Endometrial microvascular endothelial cells (primary cell): Measurements from ENCODE around the gene ALDH1L1. TPM values are rescaled to one million over a fixed set of nuclear protein-coding genes. Genes with fewer than 3 reads are reported as not detected.
"Not testable (repeated sequence)": the region's sequence is repeated elsewhere in the genome, so short reads cannot be mapped to it uniquely, and the experiment has no call there.

ENCODE experiments used
- in situ Hi-C: cut with HindIII; loops from 2 replicates; pipeline ENCODE4 v1.10.0; 2017; ENCODE audit warnings: low sequenced_read_pairs, low pct_unique_long_range_greater_than_20kb; ENCODE audit errors: inconsistent ontology term
- total RNA-seq: library from RNA; depleted of rRNA; stranded (reverse); fragments of >200 nt; gene quantifications from one replicate; pipeline ENCODE4 v1.2.3, GENCODE V29; 2015; ENCODE audit errors: inconsistent ontology term

ALDH1L1 gene
- total RNA-seq, 1 donor from 2014 or later, result not detected

DNA sequence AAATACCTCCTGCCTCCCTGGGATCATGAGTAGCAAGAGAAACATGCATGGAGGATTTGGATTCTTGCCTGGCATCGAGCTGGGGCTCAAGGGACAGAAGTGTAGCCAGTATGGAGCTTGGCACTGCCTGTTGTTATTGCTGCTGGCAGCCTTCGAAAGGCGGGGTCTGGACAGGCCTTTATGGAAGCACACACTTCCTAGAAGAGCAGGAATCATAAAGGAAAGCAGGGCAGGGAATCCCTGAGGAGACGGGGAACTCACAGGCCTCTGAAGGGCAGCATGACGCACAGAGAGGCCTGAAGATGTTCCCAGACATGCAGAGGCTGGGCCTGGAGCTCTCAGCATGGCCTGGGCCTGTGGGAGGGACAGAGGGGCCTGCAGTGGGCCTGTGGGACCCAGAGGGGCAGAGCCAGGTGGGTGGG lies 77.8 kb downstream of the ALDH1L1 start:
- in situ Hi-C loops, result no loop called here

DNA sequence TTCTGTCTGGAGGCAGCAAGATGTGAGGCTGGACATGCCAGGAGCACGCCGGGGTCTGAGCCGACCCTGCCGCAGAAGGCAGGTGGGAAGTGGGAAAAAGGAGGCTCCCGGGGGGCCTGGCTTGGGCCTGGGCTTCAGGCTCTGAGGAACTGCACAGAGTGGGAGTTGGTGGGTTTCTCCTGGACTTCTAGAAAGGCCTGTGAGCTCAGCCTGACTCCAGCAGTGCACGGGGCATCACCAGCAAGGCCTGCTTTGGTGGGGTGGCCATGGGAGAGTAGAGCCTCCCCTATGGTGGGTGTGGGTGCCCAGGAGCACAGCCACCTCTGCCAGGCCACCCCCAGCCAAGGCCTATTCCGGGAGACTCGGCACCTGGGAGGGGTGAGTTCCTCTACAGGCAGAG lies 78.4 kb downstream of the ALDH1L1 start:
- in situ Hi-C loops, result no loop called here

DNA sequence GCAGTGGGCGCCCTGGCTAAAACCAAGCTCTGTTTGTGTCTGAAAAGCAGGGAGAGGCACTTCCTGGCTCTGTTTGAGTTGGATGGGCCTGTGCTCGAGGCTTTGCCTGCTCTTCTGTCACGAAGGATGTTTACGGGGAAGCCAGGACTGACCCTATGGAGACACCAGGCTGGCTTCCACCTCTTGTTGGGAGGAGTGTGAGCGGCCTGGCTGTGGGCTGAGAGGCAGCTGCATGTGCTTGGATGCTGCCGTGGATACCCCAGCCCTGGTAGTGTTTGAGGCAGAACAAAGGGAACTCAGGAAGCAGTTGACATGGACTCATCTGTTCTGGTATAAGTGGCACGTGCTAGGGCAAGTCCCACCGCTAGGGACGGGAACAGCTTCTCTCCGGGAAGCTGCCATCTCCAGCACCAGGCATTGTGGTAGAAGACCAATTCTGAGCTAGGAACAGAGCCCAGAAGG lies 78.8 kb downstream of the ALDH1L1 start:
- in situ Hi-C loops, result no loop called here

DNA sequence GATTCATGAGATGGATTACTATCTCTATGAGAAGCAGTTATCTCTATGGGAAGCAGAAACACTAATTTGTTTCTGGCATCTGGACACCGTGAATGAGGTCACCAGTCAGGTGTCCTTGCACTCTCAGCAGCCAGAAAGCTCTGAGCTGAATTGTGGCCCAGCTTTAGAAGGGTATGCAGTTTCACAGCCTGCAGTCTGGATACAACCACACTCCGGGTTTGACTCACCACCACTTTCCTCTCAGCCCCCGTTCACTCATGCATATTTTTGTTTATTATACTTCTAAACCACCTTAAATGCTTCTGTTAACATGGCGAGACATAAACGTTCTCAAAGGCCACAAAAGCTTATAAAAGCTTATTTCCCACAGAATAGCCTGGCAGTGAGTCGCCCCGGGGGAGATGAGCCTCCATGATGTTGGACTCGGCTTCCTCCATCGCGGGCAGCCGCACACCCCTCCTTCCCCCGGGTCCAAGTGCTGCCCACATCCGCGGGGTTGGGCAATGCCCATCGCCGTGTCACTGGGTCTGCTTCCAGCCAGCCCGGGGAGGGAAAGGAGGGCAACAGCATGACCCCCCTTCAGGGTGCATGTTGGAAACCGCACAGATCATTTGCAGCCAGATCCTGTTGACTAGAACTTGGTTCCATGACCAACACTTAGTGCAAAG lies 79.6 kb downstream of the ALDH1L1 start:
- in situ Hi-C loops, result no loop called here

DNA sequence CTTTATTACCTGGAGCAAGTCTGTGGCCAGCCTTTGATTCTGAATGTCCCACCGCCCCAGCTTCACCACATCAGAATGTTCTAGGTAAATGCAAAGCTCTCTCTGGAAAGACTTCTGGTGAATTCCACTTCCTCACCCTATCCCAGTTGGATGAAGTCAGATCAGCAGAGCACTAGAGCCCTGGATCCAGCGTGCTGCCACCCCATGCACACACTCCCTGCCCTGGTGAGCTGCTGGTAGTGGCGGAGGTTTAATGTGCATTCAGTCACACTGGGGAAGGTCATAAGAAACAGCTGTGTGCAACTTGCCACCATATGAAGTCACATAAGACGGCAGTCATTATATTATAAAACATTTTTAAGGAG lies 80.1 kb downstream of the ALDH1L1 start:
- in situ Hi-C loops, result no loop called here

DNA sequence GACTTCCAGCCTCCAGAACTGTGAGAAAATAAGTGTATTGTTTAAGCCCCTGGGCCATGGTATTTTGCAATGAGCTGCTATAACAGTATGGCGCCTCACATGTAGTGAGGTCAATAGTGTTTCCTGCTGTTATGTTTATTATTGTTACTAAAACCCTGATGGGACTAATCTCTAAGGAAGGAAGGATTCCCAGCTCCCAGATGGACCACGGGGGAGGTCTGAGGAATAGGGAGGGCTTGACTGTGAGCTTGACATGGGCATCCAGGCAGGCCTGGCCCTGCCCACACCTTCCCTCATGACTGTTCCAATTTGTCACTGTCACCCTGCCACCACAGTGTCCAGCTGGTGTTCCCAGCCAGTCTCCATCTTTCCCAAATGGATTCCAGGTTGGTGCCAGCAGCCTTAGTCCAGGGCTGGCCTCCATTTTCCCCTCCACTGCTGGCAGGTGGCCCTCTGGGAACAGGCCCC lies 82.0 kb downstream of the ALDH1L1 start:
- in situ Hi-C loops, result no loop called here

DNA sequence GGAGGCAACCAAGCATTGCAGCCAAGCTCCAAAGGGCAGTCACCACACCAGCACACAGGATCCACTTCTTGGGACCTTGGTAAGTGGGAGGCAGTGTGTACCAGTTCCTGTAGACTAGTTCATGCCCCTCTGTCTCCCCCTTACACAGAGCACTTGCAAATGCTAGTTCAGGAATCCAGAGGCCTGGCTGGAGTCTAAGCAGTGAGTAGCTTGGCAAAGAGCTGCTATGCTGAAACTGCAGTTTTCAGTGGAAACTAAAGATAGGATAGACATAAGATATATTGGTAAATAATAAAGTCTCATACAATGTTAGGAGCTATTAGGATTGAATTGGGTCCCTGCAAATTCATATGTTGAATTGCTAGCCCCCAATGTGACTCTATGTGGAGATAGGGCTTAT lies 82.6 kb downstream of the ALDH1L1 start:
- in situ Hi-C loops, result no loop called here

DNA sequence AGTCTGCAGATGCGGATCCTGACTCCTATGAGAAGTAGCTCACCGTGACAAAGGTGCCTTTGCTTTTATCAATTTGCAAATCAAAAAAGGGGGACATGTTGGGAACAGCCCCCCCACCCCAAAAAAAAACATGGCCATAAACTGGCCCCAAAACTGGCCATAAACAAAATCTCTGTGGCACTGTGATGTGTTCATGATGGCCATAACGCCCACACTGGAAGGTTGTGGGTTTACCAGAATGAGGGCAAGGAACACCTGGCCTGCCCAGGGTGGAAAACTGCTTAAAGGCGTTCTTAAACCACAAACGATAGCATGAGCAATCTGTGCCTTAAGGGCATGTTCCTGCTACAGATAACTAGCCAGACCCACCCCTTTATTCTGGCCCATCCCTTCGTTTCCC lies 84.1 kb downstream of the ALDH1L1 start:
- in situ Hi-C loops, result not testable (repeated sequence)

DNA sequence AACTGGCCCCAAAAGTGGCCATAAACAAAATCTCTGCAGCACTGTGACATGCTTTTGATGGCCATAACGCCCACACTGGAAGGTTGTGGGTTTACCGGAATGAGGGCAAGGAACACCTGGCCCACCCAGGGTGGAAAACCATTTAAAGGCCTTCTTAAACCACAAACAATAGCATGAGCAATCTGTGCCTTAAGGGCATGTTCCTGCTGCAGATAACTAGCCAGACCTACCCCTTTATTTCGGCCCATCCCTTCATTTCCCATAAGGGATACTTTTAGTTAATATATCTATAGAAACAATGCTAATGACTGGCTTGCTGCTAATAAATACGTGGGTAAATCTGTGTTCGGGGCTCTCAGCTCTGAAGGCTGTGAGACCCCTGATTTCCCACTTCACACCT lies 88.3 kb downstream of the ALDH1L1 start:
- in situ Hi-C loops, result not testable (repeated sequence)

DNA sequence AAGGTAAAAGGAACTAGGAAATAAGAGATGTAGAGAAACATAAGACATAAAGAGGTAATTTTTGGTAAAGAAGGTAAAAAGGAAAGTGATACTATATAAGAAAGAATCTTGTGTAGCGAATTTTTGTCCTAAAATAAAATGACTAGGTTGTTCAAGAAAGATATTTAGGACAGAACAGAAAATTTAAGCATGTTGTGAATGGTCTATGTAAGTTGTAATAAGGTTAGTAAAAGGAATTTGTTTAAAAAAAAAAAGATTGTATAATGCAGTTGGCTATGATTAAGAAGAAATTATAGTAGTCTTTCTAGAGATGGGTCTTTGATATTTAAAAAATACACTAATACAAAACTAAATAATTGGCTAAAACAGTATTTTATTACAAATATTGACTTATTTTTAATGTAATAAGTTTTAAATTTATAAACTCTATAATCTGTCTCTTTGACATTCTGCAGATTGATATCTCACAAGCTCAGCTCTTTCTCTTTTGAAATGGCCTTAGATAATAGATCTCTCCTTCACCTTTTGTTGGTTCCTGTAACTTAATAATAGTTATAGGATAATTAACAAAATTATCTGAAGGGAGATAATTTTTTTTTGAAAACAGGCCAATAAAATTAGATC lies 92.7 kb downstream of the ALDH1L1 start:
- in situ Hi-C loops, result no loop called here

DNA sequence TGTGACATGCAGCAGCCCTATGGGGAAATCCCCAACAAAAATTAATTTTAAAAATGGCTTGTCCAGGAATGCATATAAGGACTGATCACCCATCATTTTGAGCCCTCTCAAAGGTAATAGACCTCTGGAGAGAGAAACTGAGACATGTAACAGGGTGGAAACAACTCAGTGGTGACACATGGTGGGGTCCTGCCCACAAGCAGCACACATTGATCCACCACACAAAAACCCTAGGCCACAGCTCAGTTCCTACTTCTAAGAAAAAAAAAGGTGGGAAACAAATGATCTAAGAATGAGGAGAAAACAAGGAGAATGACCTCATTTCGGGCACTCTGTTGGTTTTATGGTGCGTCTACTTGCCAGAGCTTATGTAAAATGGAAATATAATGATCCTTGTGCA lies 94.5 kb downstream of the ALDH1L1 start:
- in situ Hi-C loops, result no loop called here

DNA sequence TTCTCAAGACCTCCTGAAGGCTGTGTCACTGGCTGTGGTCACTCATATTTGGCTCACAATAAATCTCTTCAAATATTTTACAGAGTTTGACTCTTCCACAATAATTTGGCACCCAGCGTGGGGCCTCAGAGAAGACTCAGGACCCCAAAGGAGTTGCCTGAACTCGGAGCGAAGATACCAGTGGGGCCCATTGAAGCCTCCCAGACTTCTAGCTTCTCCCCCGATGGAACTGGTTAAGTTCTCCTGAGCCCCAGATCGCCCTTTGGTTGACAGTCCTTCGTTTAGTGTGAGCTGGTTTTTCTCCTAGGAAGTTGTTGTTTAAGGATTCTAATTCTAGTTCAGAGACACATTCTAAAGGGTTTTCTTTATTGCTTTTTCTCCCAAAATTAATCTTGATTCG lies 95.1 kb downstream of the ALDH1L1 start:
- in situ Hi-C loops, result no loop called here

DNA sequence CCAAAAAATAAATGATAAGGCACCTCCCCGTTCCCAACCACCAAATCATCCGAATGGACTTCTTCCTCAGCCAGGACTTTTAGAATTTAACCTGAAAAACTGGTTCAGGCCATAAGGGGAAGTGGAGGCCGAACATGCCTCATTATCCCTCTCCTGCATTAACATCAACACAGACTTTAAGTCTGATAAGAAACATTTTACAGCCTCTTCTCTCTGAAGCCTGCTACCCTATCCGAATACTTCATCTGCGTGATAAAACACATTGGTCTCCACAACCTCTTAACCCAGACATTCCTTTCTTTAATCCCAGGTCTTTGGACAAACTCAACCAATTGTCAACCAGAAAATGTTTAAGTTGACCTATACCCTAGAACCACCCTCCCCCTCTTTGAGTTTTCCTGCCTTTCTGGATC lies 95.6 kb downstream of the ALDH1L1 start:
- in situ Hi-C loops, result no loop called here

DNA sequence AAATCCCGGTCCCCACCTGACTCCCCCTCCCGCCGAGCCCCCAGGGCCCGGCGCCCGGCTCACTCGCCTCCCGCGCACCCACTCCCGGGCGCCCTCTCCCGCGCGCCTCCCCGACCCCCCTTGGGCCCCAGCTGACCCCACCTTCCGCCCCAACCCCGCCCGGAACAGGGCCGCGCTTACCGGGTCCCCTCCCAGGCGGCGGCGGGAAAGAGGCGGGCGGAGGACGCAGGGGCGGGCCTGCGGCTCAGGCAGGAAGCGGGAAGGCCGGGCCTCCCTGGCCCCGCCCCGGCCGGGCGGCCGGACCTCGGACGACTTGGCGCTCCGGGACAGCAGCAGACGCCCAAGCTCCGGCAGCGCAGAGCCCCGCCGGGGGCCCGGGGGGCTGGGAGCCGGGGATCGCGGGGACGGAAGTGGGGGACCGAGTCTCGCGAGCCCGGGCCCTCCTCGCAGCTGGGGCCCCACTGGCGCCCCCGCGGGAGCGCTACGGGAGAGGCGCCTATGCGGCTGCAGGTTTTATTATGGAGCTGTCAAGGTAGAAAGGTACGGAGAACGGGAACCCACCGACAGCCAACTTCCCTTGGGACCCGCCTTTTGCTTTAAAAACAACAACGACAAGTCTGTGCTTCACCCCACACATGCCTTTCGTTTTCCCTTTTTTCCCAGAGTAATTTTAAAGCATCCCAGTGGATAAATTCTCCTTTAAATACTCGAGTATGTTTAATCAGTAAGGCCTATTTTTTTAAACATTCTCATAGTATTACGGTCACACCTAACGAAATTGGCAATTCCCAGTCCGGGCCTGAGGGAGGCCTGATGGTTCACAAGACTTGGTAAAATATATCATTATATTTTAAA lies 96.2 kb downstream of the ALDH1L1 start, which contains the start of gene SLC41A3:
SLC41A3 (minus strand) TSS at position 212 of the 855 bp plus-strand sequence. CDS start 15,905 bp downstream, outside the sequence.
- in situ Hi-C loops, result no loop called here

DNA sequence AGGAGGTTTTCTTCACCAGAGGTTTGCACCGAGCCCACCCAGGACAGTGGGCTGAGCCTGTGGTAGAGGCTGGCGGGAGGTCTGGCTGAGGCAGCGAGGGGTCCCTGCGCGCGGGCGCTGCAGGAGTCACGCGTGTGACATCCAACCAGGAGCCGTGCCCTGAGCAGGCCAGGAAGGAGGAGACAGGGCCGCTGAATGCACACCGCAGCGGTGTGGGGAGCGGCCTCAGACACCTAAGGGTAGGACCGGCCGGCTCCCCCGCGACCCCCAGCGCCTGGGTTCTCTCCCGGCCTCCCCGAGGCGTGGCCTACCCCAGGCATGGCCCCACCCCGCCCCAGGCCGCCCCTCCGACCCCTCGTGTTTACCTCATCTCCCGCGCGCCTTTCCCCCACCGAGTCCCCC lies 96.9 kb downstream of the ALDH1L1 start:
- in situ Hi-C loops, result no loop called here

DNA sequence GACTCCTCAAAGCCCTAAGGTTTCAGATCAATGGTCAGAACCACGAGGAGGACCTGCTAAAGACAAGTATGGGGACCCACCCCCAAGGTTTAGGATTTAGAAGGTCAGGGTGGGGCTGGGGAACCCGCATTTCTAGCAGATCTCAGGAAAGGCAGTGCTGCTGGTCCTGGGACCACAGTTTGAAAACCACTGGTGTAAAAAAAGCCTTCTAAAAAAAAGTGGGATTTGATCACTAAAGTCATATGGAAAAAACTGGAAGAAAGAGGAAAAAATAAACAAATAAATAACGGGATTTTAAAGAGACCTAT lies 97.3 kb downstream of the ALDH1L1 start:
- in situ Hi-C loops, result no loop called here

DNA sequence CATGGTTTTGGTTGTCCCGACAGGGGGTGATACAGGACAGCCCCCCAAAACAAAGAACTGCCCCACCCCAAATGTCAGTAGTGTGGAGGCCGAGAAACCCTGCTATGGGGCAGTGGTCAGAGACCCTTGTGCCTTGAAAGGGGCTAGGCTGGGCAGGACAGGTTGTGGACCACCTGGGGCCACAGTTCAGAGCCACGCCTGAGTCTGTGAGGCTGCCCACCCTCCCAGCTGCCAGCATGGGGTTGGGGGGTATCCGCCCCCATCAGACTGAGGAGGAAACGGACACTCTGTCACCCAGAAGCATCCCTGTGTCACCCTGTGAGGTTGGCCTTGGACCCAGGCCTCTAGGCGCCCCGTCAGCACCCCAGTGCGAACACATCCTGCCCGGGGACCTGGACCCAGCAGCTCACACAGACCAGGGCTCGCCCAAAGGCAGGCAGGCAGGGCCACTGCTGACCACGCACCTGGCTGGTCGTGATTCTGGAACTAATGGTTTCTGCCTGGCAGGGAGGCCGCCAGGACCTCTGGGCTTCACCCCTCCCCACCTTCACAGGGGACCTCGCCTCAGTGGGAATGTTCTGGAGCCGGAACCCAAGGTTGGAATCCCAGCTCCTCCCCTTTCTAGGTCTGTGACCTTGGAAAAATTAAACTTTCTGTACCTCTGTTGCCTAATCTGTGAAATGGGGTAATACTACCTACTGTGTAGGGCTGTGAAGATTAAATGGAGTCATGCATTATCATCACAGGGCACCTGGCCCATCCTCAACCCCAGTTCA lies 97.8 kb downstream of the ALDH1L1 start:
- in situ Hi-C loops, result no loop called here

DNA sequence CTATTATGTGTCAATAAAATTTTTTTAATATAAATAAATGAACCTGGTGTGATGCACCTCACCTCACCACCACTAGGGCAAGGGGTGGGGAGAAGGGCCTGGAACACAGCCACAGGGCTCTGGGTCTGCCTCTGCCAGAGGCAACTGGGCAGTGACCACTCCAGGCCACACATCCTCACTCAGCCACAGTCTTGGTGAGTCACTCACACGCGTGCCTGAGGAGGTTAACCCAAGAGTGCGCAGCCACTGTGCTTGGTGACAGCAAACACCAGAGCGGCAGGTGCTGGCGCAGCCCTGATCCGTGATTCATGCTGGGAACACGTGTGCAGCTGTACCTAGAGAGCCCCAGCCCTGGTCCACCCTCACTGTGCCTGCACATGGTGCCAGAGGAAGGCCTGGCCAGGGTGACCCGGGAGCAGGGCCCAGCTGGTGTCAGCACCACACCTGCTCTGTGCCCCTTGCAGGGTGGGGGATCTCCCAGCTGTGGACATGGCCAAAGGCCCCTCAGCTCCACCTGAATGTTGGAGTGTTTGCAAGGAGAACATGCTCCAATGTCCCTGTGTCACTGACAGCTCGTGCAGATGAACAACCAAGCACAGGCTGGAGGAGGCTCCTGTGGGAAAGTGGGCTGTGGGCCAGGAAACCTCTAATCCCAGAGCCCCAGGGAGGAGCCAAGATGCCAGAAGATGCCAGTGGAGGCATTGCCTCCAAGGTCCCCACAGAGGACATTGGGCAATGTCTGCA lies 98.6 kb downstream of the ALDH1L1 start:
- in situ Hi-C loops, result no loop called here
